Measurements from ENCODE around the gene CATSPER1.

CATSPER1 gene

DNA sequence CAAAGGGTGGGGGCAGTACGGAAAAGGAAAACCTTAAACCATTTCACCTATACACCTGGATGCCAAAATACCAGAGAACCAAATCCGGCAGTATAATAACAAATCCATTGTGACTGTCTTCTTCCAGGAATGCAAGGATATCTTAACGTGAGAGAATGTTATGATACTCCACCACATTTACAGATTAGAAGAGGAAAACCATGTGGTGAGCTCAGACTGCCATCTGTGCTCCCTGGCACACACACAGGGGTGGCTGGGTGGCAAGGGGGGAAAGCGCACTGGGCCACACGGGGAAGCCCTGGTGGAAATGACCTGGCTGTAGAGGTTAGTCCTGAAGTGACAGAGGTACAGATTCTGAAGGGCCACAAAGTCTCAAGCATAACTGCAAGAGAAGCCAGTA is 34.2 kb downstream of the CATSPER1 start:
- DNase-seq: no peak

DNA sequence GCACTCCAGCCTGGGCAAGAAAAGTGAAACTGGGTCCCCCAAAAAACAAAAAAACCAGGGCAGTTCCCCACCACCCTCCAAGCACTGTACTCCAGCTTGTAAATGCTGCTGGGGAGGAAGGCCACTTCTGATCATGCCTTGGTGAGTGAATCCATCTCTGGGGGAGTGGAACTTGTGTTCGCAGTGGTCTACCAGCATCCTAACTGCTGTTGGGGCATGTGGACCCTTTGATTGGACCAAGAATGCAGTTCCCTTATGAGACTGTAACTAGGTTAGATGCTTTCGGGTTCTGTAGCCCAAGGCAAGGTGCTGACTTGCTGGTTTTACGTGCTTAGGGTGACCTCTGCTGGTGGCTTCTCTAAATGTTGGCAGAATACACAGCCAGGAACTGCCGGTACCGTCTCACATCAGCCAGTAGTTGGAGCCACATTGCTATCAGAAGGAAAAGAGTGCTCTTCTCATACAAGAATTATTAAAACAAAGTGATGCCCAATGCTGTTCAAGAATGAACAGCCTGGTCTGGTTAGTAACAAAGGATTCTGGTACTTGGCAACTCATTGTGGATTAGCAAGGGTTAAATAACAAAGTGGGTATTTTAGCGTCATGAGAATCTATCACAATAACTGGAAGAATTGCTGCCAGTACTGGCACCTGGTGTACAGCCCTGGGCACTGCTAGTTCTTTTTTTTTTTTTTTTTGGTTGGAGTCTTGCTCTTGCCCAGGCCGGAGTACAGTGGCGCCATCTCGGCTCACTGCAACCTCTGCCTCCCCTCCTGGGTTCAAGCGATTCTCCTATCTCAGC is 37.3 kb downstream of the CATSPER1 start:
- DNase-seq: peak; percentile 74

DNA sequence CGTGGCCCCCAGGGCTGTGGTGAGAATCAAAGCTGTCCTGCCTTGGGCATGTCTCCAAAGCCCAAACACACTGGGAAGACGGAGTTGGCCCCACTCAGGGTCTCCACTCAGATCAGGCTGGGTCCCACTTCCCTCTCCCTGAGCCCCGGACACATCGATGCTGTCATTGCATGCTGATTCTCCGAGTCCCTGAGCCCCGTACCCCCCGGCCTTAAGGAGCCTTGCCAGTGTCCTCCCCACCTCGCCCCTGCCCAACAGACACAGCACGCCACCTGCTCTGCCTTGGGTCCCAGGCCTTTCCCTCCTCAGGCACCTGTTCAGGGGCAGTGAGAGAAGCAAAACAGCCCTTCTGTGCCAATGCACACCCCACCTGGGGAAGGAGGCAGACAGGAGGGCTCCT is 38.9 kb downstream of the CATSPER1 start:
- DNase-seq: no peak

DNA sequence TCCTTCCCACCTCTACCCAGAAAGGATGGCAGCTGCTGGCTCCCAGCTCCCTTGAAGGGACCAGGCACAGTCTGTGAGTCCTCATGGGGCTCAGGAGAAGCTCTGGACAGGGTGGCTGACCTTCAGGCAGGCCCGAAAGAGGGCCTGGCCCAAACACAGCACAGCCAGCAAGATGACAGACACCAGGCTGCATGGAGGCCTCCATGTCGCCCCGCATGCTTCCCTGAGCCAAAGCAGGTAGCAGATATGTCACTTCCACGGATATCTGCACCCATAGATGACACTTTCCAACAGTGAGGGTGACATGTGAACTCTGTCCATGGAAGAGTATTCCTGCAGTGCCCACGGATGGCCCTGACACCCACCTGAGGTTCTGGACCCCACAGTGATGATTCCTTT is 42.7 kb downstream of the CATSPER1 start:
- DNase-seq: no peak

- no peak for DNase-seq
These were observed 43.3 kb downstream of the CATSPER1 start for GRCh38 chr11:65982824-65983588.

- DNase-seq: no peak
These were observed 44.1 kb downstream of the CATSPER1 start for GRCh38 chr11:65981972-65982823.

DNA sequence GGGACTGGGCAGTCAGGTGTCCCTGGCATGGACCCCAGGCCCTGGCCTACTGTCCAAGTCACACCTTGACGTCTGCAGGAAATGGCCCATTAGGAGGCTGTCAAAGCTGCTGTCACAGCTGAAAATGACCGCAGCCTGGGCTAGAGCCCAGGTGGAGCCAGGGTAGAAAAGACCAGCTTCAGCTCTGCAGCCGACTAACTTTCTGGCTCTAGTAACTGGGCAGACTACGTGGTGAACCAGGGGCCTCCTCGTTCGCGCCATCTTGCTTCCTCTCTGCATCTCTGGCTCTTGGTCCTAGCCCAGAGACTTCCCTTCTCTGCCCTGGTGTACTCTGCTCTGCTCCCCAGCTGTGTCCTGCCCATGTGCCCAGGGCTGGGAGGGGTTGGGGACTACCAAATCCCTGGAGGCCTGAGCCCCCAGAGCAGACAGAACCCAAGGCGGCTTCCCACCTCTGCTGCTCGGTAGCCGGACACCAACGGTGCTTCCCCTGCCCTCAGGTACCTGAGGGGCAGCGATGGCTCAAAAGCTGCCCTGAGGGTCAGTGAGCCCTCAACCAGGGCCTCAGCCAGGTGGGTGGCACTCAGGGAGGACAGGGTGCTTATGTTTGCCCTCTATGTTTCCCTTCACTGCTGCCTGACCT is 45.1 kb downstream of the CATSPER1 start:
- no peak for DNase-seq

DNA sequence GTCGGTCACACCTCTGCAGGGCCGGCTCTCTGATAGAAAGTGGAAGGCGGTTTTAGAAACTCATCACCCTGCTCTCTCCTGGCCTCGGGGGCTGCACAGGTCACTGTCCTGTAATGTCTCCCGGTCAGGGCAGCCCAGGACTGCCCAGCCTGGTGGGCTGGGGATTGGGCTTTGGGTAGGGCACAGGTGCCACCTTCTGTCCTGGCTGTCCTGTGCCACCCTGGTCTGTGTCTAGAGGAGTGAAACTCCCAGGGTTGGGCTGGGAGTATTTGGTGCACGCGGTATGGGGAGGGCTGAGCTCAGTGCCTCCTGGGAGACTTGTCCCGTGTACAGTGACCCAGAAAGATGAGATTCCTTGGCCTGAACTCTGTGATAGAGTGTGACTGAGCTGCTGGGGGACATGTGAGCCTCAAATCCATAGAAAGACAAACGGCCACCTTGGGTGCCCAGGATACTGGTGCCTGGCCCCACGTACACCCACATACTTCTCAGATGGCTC is 47.0 kb downstream of the CATSPER1 start:
- no peak for DNase-seq

DNA sequence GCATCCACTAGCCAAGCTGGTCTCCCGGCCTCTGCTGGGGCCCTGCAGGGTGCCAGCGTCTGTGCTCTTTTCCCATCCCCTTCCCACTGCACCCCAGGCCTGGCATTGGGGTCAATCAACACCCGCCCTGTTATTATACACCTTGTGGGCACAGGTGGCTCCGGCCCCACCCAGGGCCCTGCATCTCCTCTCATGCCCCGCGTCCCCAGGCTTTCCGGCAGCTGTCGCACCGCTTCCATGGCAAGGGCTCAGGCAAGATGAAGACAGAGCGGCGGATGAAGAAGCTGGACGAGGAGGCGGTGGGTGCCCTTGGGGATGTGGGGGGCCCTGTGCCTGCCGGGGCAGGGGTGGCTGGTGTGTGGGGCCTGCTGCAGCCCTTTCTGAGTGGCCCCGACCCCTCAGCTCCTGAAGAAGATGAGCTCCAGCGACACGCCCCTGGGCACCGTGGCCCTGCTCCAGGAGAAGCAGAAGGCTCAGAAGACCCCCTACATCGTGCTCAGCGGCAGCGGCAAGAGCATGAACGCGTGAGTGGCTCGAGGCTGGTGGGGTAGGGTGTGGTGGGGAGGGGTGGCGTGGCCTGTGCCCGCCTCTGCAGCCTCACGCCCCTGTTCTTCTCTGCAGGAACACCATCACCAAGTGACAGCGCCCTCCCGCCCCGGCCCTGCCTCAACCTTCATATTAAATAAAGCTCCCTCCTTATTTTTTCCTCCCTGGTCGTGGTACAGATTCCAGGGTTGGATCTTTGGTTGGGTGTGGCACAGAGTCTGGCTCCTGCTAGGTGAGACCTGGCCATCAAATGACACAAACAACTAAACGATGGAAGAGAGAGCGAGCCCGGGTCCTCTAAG is 47.7 kb downstream of the CATSPER1 start:
- DNase-seq: no peak

GRCh38 chr11:65977621-65978390 is 48.5 kb downstream of the CATSPER1 start:
- DNase-seq: no peak

- DNase-seq: no peak
These were observed 49.8 kb downstream of the CATSPER1 start for GRCh38 chr11:65976216-65977176.

GRCh38 chr11:65975771-65976170 is 50.5 kb downstream of the CATSPER1 start:
- no peak for DNase-seq

DNA sequence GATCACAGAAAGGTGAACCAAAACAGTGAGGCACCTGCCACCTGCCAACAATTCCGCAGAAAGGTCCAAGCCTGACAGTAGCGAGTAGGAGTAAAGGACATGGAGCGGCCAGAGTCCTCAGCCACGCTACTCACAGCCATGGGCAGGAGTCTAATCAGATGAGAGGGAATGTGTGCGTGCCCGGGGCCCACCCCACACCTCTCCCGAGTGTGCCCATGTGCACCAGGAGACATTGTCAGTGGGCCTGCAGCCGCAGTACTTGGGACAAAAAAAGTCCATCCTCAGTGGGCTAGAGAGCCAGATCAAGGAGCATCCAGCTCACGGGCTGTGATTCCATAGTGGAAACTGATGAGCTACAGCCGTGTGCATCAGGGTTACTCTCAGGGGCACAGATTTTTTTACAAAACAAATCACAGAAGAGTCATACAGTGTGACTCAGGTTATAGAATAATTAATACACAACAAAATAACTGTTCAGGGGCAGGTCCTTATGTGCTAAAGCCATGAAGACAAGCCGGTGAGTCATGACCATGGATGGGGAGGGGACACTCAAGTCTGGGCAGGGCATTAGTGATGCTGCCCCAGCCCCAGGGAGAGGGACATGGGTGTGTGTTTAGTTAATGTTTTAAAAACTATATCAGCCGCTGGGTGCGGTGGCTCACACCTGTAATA is 52.7 kb downstream of the CATSPER1 start:
- DNase-seq: no peak

GRCh38 chr11:65972116-65972515 is 54.2 kb downstream of the CATSPER1 start:
- DNase-seq: no peak

GRCh38 chr11:65968600-65969482 is 57.4 kb downstream of the CATSPER1 start:
- DNase-seq: no peak

DNA sequence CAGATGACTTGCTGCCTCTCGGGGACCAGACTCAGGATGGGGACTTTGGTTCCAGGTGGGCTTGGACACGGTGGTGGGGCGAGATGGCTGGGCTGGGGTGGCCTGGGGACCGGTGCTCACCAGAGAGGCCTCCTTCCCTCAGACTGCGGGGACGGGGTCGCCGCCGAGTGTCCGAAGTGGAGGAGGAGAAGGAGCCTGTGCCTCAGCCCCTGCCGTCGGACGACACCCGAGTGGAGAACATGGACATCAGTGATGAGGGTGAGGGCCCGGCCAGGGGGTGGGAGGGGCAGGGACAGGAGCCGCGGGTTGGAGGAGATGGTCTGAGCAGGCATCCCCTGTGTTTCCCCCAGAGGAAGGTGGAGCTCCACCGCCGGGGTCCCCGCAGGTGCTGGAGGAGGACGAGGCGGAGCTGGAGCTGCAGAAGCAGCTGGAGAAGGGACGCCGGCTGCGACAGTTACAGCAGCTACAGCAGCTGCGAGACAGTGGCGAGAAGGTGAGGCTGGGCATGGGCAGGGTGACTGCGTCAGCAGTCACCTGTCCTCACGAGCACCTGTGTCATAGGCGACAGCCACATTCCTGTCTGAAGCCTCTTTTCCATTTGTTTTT is 58.8 kb downstream of the CATSPER1 start:
- DNase-seq: no peak
